ENCODE results near the gene FRAS1. TPM values are rescaled to one million over a fixed set of nuclear protein-coding genes. Genes with fewer than 3 reads are reported as not detected.

FRAS1 gene
- total RNA-seq, 2 donors from 2014 or later, result 6.4 to 11.0 TPM

DNA sequence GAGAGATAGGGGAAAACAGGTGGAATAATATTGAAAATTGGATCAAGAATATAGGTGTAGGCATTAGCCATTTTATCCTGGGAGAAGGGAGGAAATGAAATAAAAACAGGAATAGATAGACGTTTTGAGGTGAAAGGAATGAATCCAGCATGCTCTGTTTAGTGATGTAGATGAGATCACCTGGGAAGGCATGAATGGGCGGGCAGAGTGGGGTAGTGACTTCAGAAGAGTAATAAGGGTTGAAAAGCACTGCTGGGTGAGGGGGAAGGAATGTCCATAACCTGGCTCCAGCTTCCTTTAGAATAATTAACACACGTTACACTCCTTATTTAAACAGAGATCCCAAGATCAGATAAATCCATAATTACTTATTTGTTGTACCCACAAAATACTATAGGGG, 303.3 kb downstream of the FRAS1 start:
- 52% methylated on average over 3 of the region's 3 CpGs for WGBS
- DNase-seq (ENCODE audit: low spot score), result no peak
- intact Hi-C loops (cut with DNase I), result no loop called here
- Histone ChIP-seq H3K36me3 (no peaks in the 10 kb centered on the region), H3K9me3 (no peaks in the 10 kb centered on the region), H3K27ac (no peak overlapping the region), H3K27me3 (replicated peaks; ENCODE audit: insufficient read depth) (no peaks in the 10 kb centered on the region), H3K4me3 (no peak overlapping the region), H3K4me1 (replicated peaks) (no peaks in the 10 kb centered on the region)
- TF ChIP-seq POLR2A (IDR thresholded peaks at IDR 0.05) (no peak), POLR2AphosphoS5 (IDR thresholded peaks at IDR 0.05) (no peak)
- TF ChIP-seq, protein P1, sequence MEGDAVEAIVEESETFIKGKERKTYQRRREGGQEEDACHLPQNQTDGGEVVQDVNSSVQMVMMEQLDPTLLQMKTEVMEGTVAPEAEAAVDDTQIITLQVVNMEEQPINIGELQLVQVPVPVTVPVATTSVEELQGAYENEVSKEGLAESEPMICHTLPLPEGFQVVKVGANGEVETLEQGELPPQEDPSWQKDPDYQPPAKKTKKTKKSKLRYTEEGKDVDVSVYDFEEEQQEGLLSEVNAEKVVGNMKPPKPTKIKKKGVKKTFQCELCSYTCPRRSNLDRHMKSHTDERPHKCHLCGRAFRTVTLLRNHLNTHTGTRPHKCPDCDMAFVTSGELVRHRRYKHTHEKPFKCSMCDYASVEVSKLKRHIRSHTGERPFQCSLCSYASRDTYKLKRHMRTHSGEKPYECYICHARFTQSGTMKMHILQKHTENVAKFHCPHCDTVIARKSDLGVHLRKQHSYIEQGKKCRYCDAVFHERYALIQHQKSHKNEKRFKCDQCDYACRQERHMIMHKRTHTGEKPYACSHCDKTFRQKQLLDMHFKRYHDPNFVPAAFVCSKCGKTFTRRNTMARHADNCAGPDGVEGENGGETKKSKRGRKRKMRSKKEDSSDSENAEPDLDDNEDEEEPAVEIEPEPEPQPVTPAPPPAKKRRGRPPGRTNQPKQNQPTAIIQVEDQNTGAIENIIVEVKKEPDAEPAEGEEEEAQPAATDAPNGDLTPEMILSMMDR (IDR thresholded peaks at IDR 0.05), result no peak

DNA sequence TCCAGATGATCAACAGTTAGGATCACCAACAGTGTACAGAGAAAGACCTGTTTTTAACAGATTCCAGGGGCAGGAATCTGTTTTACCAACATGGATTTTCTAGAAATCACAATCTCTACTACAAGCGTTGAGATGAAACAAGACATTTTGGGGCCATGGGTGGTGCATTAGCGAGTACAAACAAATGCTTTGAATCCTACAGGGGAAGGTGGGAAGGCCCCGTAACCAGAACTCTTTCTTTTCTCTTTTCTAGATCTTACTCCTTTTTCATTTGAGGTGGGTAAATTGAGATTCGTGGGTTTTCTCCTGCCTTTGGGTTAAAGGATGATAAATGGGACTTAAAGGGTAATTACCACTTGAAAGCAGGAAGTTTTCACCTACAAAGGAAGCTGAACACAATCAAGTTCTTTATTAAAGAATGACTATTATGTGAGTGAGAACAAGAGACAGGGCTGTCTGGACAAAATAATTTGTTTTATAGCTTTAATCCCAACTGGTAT, 304.5 kb downstream of the FRAS1 start:
- TF ChIP-seq POLR2AphosphoS5 (IDR thresholded peaks at IDR 0.05) (no peak), POLR2A (IDR thresholded peaks at IDR 0.05) (no peak)
- TF ChIP-seq, protein P1 (IDR thresholded peaks at IDR 0.05), result no peak
- intact Hi-C loops (cut with DNase I), result no loop called here
- WGBS, result 83% methylated on average over 4 of the region's 4 CpGs
- no peaks in the 10 kb centered on the region for H3K27me3 ChIP-seq (replicated peaks; ENCODE audit: insufficient read depth)
- DNase-seq (ENCODE audit: low spot score), result no peak
- no peaks in the 10 kb centered on the region for H3K4me1 ChIP-seq (replicated peaks)
- no peak overlapping the region for H3K27ac ChIP-seq
- H3K4me3 ChIP-seq, result no peak overlapping the region
- no peaks in the 10 kb centered on the region for H3K9me3 ChIP-seq
- no peaks in the 10 kb centered on the region for H3K36me3 ChIP-seq

DNA sequence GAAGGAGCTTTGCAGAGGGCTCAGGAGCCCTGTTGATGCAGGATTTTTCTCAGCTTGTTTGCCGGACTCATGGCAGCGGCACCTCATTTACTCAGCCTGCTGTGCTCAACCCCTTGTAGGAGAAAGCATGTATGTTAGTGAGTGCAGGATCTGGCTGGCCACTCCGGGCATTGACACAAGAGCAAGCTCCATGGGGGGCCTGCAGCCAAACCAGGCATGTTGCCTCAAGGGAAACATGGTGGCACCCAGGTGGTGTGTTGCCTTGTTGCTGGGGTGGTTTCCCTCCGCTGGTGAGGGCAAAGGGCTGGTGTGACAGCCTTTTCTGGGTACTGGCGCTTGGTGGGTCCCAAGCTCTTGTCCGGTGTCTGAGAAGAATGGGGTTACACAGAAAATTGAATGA, 305.2 kb downstream of the FRAS1 start:
- no peak overlapping the region for H3K4me3 ChIP-seq
- no peaks in the 10 kb centered on the region for H3K36me3 ChIP-seq
- no peak overlapping the region for H3K27ac ChIP-seq
- DNase-seq (ENCODE audit: low spot score), result no peak
- no peaks in the 10 kb centered on the region for H3K27me3 ChIP-seq (replicated peaks; ENCODE audit: insufficient read depth)
- H3K4me1 ChIP-seq (replicated peaks), result no peaks in the 10 kb centered on the region
- intact Hi-C loops (cut with DNase I), result no loop called here
- no peaks in the 10 kb centered on the region for H3K9me3 ChIP-seq
- WGBS, result 96% methylated on average over 6 of the region's 6 CpGs
- TF ChIP-seq, protein P1 (IDR thresholded peaks at IDR 0.05), result no peak
- no peak for TF ChIP-seq POLR2A (IDR thresholded peaks at IDR 0.05)
- TF ChIP-seq POLR2AphosphoS5 (IDR thresholded peaks at IDR 0.05), result no peak

DNA sequence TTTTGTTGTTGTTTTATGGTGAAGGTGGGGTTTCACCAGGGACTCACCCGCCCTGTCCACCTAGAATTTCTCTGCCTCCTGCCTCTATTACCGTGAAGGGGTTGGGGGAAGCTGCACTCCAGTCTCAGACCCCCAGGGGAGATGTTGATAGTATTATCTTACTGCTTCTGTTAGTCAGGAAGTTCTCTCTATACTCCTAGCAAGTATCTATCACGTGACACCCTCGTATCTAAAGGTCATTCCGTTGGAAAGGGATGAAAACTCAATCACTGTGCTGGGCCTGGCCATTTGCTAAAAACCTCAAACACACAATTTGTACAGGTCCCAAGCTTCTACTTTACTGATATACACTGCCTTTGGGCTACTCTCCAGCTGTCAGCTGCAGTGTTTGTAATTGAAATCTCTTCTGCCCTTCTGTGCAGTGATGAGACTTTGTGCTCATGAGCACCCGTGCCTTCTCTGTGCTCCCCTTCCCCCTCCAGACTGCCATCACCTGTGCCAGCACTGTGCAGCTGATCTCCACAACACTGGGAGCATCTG, 306.0 kb downstream of the FRAS1 start:
- Histone ChIP-seq H3K36me3 (no peaks in the 10 kb centered on the region), H3K9me3 (no peaks in the 10 kb centered on the region), H3K4me3 (no peak overlapping the region), H3K27ac (no peak overlapping the region), H3K27me3 (replicated peaks; ENCODE audit: insufficient read depth) (no peaks in the 10 kb centered on the region), H3K4me1 (replicated peaks) (no peaks in the 10 kb centered on the region)
- no peak for DNase-seq (ENCODE audit: low spot score)
- intact Hi-C loops (cut with DNase I), result no loop called here
- no peak for TF ChIP-seq POLR2A (IDR thresholded peaks at IDR 0.05)
- no peak for TF ChIP-seq POLR2AphosphoS5 (IDR thresholded peaks at IDR 0.05)
- TF ChIP-seq, protein P1 (IDR thresholded peaks at IDR 0.05), result no peak
- WGBS, result 83% methylated on average over 6 of the region's 6 CpGs

DNA sequence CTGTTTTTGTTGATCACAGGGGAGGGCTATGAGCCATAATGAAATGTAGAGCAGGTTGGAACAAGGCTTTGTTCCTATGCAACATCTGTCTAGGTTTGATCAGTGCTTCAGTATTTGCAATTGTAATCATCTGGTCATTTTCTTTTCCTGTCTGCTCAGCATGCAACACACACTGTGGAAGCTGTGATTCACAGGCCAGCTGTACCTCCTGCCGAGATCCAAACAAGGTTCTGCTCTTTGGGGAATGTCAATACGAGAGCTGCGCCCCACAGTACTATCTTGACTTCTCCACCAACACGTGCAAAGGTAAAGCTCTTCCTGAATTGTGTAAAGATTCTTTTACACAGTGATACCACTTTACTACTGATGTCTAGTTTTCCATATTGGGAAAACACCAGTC, 312.6 kb downstream of the FRAS1 start:
- Histone ChIP-seq H3K4me3 (no peak overlapping the region), H3K27ac (no peak overlapping the region), H3K4me1 (replicated peaks) (no peaks in the 10 kb centered on the region), H3K27me3 (replicated peaks; ENCODE audit: insufficient read depth) (no peaks in the 10 kb centered on the region), H3K36me3 (no peaks in the 10 kb centered on the region), H3K9me3 (no peaks in the 10 kb centered on the region)
- intact Hi-C loops (cut with DNase I), result no loop called here
- WGBS, result 74% methylated on average over 4 of the region's 4 CpGs
- no peak for DNase-seq (ENCODE audit: low spot score)
- TF ChIP-seq, protein P1 (IDR thresholded peaks at IDR 0.05), result no peak
- TF ChIP-seq POLR2AphosphoS5 (IDR thresholded peaks at IDR 0.05) (no peak), POLR2A (IDR thresholded peaks at IDR 0.05) (no peak)

Measured in prostate gland (tissue), 2 donors.